Hepatocyte (in vitro differentiated cells): ENCODE results near the gene CKAP5. TPM values are rescaled to one million over a fixed set of nuclear protein-coding genes. Genes with fewer than 3 reads are reported as not detected.

Experiments used
- DNase-seq: peaks from one replicate; pipeline ENCODE4 v3.0.0-alpha.2; 2016; ENCODE audit warnings: low spot score
- H2AFZ ChIP-seq: fragments of 200-600 bp; sonication (generic); 2 replicates; pipeline ENCODE4 v1.6.0; 2016; ENCODE audit warnings: antibody characterized with exemption, mild to moderate bottlenecking
- H3K27ac ChIP-seq: fragments of 200-600 bp; sonication (generic); 2 replicates; pipeline ENCODE4 v1.5.1; 2016; ENCODE audit warnings: mild to moderate bottlenecking
- H3K27me3 ChIP-seq: fragments of 200-600 bp; sonication (generic); 2 replicates; pipeline ENCODE4 v1.6.1; 2016
- H3K36me3 ChIP-seq: fragments of 200-600 bp; sonication (generic); replicated peaks from 2 replicates; pipeline ENCODE4 v1.5.1; 2016; ENCODE audit warnings: low read depth; ENCODE audit not compliant: insufficient read depth
- H3K4me1 ChIP-seq: fragments of 200-600 bp; sonication (generic); 2 replicates; pipeline ENCODE4 v1.5.1; 2016; ENCODE audit warnings: mild to moderate bottlenecking, moderate library complexity; ENCODE audit not compliant: insufficient read depth
- H3K4me2 ChIP-seq: fragments of 200-600 bp; sonication (generic); 2 replicates; pipeline ENCODE4 v1.6.0; 2016
- H3K4me3 ChIP-seq: fragments of 200-600 bp; sonication (generic); 2 replicates; pipeline ENCODE4 v1.5.1; 2016; ENCODE audit warnings: mild to moderate bottlenecking
- H3K79me2 ChIP-seq: fragments of 200-600 bp; sonication (generic); 2 replicates; pipeline ENCODE4 v1.6.0; 2017; ENCODE audit warnings: mild to moderate bottlenecking
- H3K9me2 ChIP-seq: fragments of 200-600 bp; sonication (generic); replicated peaks from 2 replicates; pipeline ENCODE4 v1.6.0; 2017; ENCODE audit warnings: mild to moderate bottlenecking; ENCODE audit not compliant: insufficient read depth
- H3K9me3 ChIP-seq: fragments of 200-600 bp; sonication (generic); 2 replicates; pipeline ENCODE4 v1.5.1; 2016; ENCODE audit warnings: low read depth, mild to moderate bottlenecking
- H4K20me1 ChIP-seq: fragments of 200-600 bp; sonication (generic); 2 replicates; pipeline ENCODE4 v1.6.0; 2016; ENCODE audit warnings: mild to moderate bottlenecking; ENCODE audit not compliant: insufficient read depth, poor library complexity, severe bottlenecking
- CTCF ChIP-seq: fragments of 200-600 bp; sonication (generic); IDR thresholded peaks from 2 replicates; pipeline ENCODE4 v1.5.1; 2016; ENCODE audit warnings: antibody characterized with exemption, mild to moderate bottlenecking; ENCODE audit not compliant: poor library complexity
- EZH2 ChIP-seq: fragments of 200-600 bp; sonication (generic); IDR thresholded peaks from 2 replicates; pipeline ENCODE4 v1.6.1; 2016; ENCODE audit warnings: antibody characterized with exemption, mild to moderate bottlenecking, borderline replicate concordance
- EZH2phosphoT487 ChIP-seq: fragments of 200-600 bp; sonication (generic); IDR thresholded peaks from one replicate; pipeline ENCODE4 v1.6.1; 2018; ENCODE audit warnings: antibody characterized with exemption, mild to moderate bottlenecking, low read depth, moderate library complexity; ENCODE audit not compliant: unreplicated experiment, severe bottlenecking
- WGBS: methylation state at CpG from one replicate; pipeline ENCODE4 v1.1.6; 2016; ENCODE audit warnings: low lambda C conversion rate; ENCODE audit errors: missing lambda C conversion rate; 5-methylcytosine and 5-hydroxymethylcytosine counted together
- polyA plus RNA-seq: library from polyadenylated mRNA; unstranded; fragments of >200 nt; fragmentation: Nextera tagmentation; extraction: Ambion mirVana; gene quantifications from 2 replicates; pipeline ENCODE4 v1.2.1, GENCODE V29; 2016
- total RNA-seq: library from RNA; depleted of rRNA; stranded (reverse); fragments of >200 nt; gene quantifications from 2 replicates; pipeline ENCODE4 v1.2.3, GENCODE V29; 2014

The CKAP5 gene
- total and polyA plus RNA-seq, 2 experiments from 2014 or later = 23.7 to 53.3 TPM

GRCh38 chr11:46889689-46890475 lies 43.8 kb upstream of the CKAP5 start:
- no peak overlapping the region for H2AFZ ChIP-seq
- H3K27me3 ChIP-seq = no peaks in the 10 kb centered on the region
- H3K9me2 ChIP-seq = no peaks in the 10 kb centered on the region
- no peaks in the 10 kb centered on the region for H3K4me1 ChIP-seq
- no peak overlapping the region for H3K4me2 ChIP-seq
- H4K20me1 ChIP-seq = no peaks in the 10 kb centered on the region
- no peak overlapping the region for H3K4me3 ChIP-seq
- no peaks in the 10 kb centered on the region for H3K79me2 ChIP-seq
- TF ChIP-seq CTCF = peak; percentile 83
- TF ChIP-seq EZH2 = no peak
- peak; percentile 85 for DNase-seq
- no peak overlapping the region for H3K27ac ChIP-seq
- 70% methylated on average over 22 of the region's 23 CpGs for WGBS
- H3K9me3 ChIP-seq = no peaks in the 10 kb centered on the region
- no peaks in the 10 kb centered on the region for H3K36me3 ChIP-seq

- H3K4me3 ChIP-seq = no peak overlapping the region
- no peak for TF ChIP-seq EZH2phosphoT487
- no peak for TF ChIP-seq CTCF
- no peak for TF ChIP-seq EZH2
- H2AFZ ChIP-seq = no peak overlapping the region
- no peaks in the 10 kb centered on the region for H3K9me3 ChIP-seq
- DNase-seq = no peak
- no peaks in the 10 kb centered on the region for H3K27me3 ChIP-seq
- H3K4me2 ChIP-seq = no peak overlapping the region
- H3K36me3 ChIP-seq = no peaks in the 10 kb centered on the region
- no peaks in the 10 kb centered on the region for H3K9me2 ChIP-seq
- H3K79me2 ChIP-seq = no peaks in the 10 kb centered on the region
- WGBS = 90% methylated on average over 7 of the region's 7 CpGs
- H3K4me1 ChIP-seq = no peaks in the 10 kb centered on the region
- H4K20me1 ChIP-seq = no peaks in the 10 kb centered on the region
- H3K27ac ChIP-seq = no peak overlapping the region
Measured at GRCh38 chr11:46889251-46889650, 43.2 kb upstream of the CKAP5 start.

DNA sequence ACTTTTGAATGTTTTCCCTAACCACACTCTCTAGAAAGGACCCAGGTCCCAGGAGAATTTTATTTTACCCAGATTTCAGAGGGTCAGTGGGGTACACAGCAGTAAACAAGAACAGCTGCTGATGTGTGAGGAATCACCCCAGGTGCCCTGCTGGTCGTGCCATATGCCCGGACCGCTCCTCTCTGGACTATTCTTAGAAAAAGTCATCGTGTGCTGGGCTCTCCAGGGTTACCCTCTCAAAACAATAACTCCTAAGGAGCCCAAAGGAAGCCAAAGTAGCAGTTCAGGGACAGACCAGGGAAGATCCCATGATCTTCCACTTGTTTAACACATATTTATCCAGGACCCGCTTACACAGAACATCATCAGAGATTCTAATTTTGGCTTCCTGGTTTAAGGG lies 42.6 kb upstream of the CKAP5 start:
- H3K27me3 ChIP-seq = no peaks in the 10 kb centered on the region
- H3K79me2 ChIP-seq = no peaks in the 10 kb centered on the region
- no peak overlapping the region for H3K27ac ChIP-seq
- 100% methylated on average over 5 of the region's 5 CpGs for WGBS
- no peak overlapping the region for H2AFZ ChIP-seq
- no peak overlapping the region for H3K4me2 ChIP-seq
- H3K36me3 ChIP-seq = no peaks in the 10 kb centered on the region
- no peak overlapping the region for H3K4me3 ChIP-seq
- no peak for DNase-seq
- no peaks in the 10 kb centered on the region for H4K20me1 ChIP-seq
- no peaks in the 10 kb centered on the region for H3K4me1 ChIP-seq
- no peaks in the 10 kb centered on the region for H3K9me3 ChIP-seq
- no peaks in the 10 kb centered on the region for H3K9me2 ChIP-seq
- TF ChIP-seq EZH2phosphoT487 (no peak), CTCF (no peak), EZH2 (no peak)
